Measurements from ENCODE around the gene SDC3.

GRCh38 chr1:30894508-30894973 is 14.0 kb downstream of the SDC3 start:
- TF ChIP-seq CTCF (IDR thresholded peaks at IDR 0.05): no peak
- no peak for TF ChIP-seq POLR2A (IDR thresholded peaks at IDR 0.05)

Measured in heart left ventricle (tissue), 13 donors.